ENCODE results near the gene LDB2.

- TF ChIP-seq CTCF (IDR thresholded peaks at IDR 0.05; ENCODE audit: insufficient read depth, low read depth, low read length) = no peak
- no peak for TF ChIP-seq EZH2 (IDR thresholded peaks at IDR 0.05; ENCODE audit: insufficient read depth, low read length)
Measured at GRCh38 chr4:16461362-16461761, 437.1 kb downstream of the LDB2 start.

Data from astrocyte (in vitro differentiated cells and primary cell).